ENCODE data around the gene SLC9A9.

DNA sequence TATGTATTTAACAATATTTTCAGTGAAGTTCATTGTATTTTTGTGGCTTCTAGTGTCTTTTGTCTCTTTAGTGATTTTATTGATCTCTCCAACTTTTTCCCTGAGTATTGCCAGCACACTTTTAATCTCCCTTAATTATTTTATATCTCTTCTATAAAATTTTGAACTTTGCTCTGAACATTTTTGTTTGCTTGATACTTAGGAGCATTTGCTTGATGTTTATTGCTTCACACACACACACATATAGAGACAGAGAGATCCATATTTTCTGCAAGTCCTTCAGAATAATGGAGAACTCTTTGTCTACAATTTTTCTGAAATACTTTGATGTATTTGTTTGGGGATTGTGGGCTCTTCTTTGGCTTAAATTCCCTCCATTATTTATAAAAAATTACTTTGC, 213.8 kb downstream of the SLC9A9 start:
- TF ChIP-seq, protein P1, sequence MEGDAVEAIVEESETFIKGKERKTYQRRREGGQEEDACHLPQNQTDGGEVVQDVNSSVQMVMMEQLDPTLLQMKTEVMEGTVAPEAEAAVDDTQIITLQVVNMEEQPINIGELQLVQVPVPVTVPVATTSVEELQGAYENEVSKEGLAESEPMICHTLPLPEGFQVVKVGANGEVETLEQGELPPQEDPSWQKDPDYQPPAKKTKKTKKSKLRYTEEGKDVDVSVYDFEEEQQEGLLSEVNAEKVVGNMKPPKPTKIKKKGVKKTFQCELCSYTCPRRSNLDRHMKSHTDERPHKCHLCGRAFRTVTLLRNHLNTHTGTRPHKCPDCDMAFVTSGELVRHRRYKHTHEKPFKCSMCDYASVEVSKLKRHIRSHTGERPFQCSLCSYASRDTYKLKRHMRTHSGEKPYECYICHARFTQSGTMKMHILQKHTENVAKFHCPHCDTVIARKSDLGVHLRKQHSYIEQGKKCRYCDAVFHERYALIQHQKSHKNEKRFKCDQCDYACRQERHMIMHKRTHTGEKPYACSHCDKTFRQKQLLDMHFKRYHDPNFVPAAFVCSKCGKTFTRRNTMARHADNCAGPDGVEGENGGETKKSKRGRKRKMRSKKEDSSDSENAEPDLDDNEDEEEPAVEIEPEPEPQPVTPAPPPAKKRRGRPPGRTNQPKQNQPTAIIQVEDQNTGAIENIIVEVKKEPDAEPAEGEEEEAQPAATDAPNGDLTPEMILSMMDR (IDR thresholded peaks at IDR 0.05; ENCODE audit: low read depth, low read length), result no peak
- TF ChIP-seq EZH2phosphoT487 (IDR thresholded peaks at IDR 0.05; ENCODE audit: low read depth), result no peak
